Measurements from ENCODE around the gene HIPK4.
"Not testable (repeated sequence)": the region's sequence is repeated elsewhere in the genome, so short reads cannot be mapped to it uniquely, and the experiment has no call there.

HIPK4 gene

DNA sequence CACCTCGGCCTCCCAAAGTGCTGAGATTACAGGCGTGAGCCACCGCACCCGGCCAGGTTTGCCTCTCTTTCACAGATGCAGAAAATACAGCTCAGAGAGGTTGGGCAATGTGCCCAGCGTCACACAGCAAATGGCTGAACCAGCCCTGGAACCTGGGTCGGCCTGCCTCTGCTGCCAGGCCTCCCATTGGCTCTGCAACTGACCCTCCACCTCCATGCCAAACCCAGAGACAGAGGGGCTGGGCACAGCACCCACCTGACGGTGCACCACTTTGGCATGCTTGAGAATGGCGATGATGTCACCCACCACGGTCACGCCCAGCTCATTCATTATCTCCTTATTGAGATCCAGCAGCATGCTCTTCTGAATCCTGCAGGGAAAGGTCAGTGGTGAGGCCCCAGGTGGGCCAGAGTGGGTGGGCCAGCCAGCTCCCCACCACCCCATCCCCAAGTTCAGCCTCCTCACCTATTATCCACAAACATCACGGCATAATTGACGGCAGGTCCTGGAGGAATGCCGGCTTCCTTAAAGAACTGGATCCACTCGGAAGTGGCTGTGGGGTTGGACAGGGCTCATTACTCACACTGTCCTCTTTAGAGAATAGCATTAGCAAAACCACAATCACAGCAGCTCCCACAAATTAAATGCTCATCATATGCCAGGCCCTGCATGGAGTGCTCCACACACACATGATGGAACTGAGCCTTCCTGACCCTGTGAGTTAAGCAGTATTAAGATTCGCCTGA lies 54.0 kb downstream of the HIPK4 start:
- DNase-seq (ENCODE audit: insufficient read length, low spot score) (no peak), FAIRE-seq (no peak)
- TF ChIP-seq, protein P1, sequence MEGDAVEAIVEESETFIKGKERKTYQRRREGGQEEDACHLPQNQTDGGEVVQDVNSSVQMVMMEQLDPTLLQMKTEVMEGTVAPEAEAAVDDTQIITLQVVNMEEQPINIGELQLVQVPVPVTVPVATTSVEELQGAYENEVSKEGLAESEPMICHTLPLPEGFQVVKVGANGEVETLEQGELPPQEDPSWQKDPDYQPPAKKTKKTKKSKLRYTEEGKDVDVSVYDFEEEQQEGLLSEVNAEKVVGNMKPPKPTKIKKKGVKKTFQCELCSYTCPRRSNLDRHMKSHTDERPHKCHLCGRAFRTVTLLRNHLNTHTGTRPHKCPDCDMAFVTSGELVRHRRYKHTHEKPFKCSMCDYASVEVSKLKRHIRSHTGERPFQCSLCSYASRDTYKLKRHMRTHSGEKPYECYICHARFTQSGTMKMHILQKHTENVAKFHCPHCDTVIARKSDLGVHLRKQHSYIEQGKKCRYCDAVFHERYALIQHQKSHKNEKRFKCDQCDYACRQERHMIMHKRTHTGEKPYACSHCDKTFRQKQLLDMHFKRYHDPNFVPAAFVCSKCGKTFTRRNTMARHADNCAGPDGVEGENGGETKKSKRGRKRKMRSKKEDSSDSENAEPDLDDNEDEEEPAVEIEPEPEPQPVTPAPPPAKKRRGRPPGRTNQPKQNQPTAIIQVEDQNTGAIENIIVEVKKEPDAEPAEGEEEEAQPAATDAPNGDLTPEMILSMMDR (IDR thresholded peaks at IDR 0.05; ENCODE audit: insufficient read depth, missing control alignments): no peak

DNA sequence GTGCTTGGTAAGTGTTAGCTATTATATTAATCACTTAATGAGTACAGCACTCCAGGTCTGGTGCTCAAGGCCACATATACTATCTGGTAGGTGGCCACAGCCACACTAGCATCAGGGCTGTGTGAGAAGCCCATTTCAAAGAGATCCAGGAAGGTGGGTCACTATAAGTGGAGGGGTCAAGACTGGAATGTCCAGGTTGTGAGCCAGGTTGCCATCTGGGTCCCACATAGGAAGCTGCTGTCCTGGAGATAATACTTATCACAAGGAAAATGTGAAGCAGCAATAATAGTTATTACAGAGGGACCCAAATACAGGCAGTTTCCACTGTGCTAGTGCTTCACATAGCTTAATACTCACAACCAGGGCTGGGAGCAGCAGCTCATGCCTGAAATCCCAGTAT lies 54.9 kb downstream of the HIPK4 start:
- FAIRE-seq (no peak), DNase-seq (ENCODE audit: insufficient read length, low spot score) (no peak)
- TF ChIP-seq, protein P1 (IDR thresholded peaks at IDR 0.05; ENCODE audit: insufficient read depth, missing control alignments): no peak

DNA sequence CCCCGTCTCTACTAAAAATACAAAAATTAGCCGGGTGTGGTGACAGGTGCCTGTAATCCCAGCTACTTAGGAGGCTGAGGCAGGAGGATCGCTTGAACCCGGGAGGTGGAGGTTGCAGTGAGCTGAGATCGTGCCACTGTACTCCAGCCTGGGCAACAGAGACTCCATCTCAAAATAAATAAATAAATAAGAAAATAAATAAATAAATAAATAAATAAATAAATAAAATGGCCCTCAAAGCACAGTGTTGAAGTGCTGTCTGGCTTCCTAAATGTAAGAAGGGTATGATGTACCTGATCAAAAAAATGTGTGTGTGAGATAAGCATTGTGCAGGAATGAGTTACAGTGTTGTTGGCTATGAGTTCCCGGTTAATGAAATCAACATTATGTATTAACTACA lies 56.9 kb downstream of the HIPK4 start:
- not testable (repeated sequence) for FAIRE-seq; DNase-seq (ENCODE audit: insufficient read length, low spot score)

DNA sequence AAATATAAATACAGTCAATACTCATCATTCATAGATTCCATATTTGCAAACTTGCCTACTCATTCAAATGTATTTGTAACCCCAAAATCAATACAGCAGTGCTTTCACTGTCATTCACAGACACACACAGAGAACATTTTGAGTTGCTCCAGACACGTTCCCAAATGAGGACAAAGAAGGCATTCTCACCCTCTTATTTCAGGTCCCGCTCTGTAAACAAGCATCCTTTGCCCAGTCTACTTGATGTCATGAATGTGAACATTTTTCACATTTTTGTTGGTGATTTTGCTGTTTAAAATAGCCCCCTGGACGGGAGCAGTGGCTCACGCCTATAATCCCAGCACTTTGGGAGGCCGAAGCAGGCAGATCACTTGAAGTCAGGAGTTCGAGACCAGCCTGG lies 57.3 kb downstream of the HIPK4 start:
- no peak for DNase-seq (ENCODE audit: insufficient read length, low spot score)
- FAIRE-seq: no peak
- TF ChIP-seq, protein P1 (IDR thresholded peaks at IDR 0.05; ENCODE audit: insufficient read depth, missing control alignments): no peak

DNA sequence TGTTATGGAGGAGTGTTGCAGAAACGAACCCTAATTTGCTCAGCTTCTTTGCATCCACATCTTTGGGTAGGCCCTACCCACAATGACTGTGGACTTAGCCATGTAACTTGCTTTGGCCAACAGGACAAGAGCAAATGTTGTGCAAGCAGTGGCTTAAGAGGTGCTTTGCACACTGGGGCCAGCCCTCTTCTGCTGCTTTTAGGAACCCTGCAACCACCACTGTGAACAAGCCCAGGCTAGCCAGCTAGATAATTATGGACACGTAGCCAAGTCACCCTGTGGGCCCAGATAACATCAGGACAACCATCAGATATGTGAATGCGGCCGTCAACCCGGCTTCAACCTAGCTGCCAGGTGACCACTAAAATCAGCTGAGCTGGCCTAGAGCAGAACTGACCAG lies 58.9 kb downstream of the HIPK4 start:
- DNase-seq (ENCODE audit: insufficient read length, low spot score): no peak
- TF ChIP-seq, protein P1 (IDR thresholded peaks at IDR 0.05; ENCODE audit: insufficient read depth, missing control alignments): no peak
- FAIRE-seq: no peak

Data from D721Med (cell line).